ENCODE results near the gene CCDC88A. TPM values are rescaled to one million over a fixed set of nuclear protein-coding genes. Genes with fewer than 3 reads are reported as not detected.
"Not testable (repeated sequence)": the region's sequence is repeated elsewhere in the genome, so short reads cannot be mapped to it uniquely, and the experiment has no call there.

Gene CCDC88A
- total and polyA plus RNA-seq, 3 donors from 2014 or later = 26.5 to 180 (median 121) TPM

DNA sequence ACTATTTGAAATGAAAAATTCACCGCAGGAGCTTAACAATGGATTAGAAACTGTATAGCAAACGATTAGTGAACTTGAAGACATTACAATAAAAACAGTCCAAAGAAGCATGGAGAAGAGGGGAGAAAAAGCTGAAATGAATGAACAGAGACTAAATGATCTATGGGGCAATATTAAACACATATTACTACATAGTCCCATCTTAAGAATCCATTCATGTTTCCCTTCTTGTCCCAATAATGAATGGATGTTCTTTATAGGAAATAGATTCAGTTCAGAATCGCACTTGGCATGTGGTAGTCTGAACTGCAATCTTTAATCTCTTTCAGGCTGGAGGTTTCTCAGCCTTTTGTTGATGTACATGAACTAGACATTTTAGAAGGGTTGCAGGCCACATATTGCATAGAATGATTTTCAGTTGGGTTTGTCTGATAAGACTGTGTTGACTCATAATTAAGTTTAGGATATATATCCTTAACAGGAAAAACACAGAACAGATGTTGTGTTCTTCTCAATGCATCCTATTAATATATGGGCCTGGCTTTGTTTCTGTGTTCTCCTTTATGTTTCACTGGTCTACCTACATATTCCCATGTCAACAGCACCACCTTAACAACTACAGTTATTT lies 27.9 kb downstream of the CCDC88A start:
- Histone ChIP-seq H3K4me3 (no peak overlapping the region), H3K36me3 (ENCODE audit: low read depth, missing control alignments) (no peaks in the 10 kb centered on the region), H3K27ac (no peak overlapping the region), H3K9me3 (no peaks in the 10 kb centered on the region), H3K27me3 (no peaks in the 10 kb centered on the region), H3K4me1 (no peaks in the 10 kb centered on the region)
- WGBS, 2 donors = 76 to 80% methylated on average over 3 of the region's 3 CpGs
- intact Hi-C loops (cut with DNase I; ENCODE audit: low total_unique reads) = no loop called here
- no peak for TF ChIP-seq POLR2A (IDR thresholded peaks at IDR 0.05)
- TF ChIP-seq CTCF (IDR thresholded peaks at IDR 0.05) = no peak
- DNase-seq = no peak

GRCh38 chr2:55391155-55391554 lies 28.5 kb downstream of the CCDC88A start:
- intact Hi-C loops (cut with DNase I; ENCODE audit: low total_unique reads) = no loop called here
- Histone ChIP-seq H3K36me3 (ENCODE audit: low read depth, missing control alignments) (no peaks in the 10 kb centered on the region), H3K4me3 (no peak overlapping the region), H3K27me3 (no peaks in the 10 kb centered on the region), H3K4me1 (no peaks in the 10 kb centered on the region), H3K27ac (no peak overlapping the region), H3K9me3 (no peaks in the 10 kb centered on the region)
- 90 to 95% methylated on average over 2 of the region's 2 CpGs for WGBS, 2 donors
- DNase-seq = no peak
- TF ChIP-seq CTCF (IDR thresholded peaks at IDR 0.05) (no peak), POLR2A (IDR thresholded peaks at IDR 0.05) (no peak)

DNA sequence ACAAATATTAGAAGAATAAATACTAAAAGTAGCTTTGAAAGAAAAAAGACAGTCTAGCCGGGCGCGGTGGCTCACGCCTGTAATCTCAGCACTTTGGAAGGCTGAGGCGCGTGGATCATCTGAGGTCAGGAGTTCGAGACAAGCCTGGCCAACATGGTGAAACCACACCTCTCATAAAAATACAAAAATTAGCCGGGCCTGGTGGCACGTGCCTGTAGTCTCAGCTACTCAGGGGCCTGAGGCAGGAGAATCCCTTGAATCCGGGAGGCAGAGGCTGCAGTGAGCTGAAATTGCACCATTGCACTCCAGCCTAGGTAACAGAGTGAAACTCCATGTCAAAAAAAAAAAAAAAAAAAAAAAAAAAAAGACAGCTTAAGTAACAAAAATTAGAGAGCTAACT lies 34.1 kb downstream of the CCDC88A start:
- H3K9me3 ChIP-seq; H3K36me3 ChIP-seq (ENCODE audit: low read depth, missing control alignments); H3K4me3 ChIP-seq; H3K27me3 ChIP-seq; intact Hi-C loops (cut with DNase I; ENCODE audit: low total_unique reads); DNase-seq; H3K4me1 ChIP-seq; H3K27ac ChIP-seq: not testable (repeated sequence)
- 93 to 99% methylated on average over 7 to 10 of the region's 10 CpGs for WGBS, 2 donors

DNA sequence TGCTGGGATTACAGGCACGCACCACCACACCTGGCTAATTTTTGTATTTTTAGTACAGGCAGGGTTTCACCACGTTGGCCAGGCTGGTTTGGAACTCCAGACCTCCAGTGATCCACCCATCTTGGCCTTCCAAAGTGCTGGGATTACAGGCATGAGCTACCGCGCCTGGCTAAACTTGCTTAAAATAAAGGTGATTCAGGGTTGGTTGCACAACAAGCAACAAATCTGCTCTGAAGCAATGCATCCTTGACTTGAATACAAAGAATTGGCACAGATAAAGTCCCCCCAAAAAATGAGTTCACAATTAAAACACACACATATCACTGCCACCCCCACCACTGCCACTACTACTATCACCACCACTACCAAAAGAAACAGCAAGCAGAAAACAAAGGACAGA lies 34.9 kb downstream of the CCDC88A start:
- intact Hi-C loops (cut with DNase I; ENCODE audit: low total_unique reads) = no loop called here
- Histone ChIP-seq H3K36me3 (ENCODE audit: low read depth, missing control alignments) (no peaks in the 10 kb centered on the region), H3K4me1 (no peaks in the 10 kb centered on the region), H3K27ac (no peak overlapping the region), H3K9me3 (no peaks in the 10 kb centered on the region), H3K4me3 (no peak overlapping the region), H3K27me3 (no peaks in the 10 kb centered on the region)
- 89 to 93% methylated on average over 4 of the region's 4 CpGs for WGBS, 2 donors
- no peak for DNase-seq
- no peak for TF ChIP-seq CTCF (IDR thresholded peaks at IDR 0.05)
- no peak for TF ChIP-seq POLR2A (IDR thresholded peaks at IDR 0.05)

- H3K27me3 ChIP-seq = no peaks in the 10 kb centered on the region
- no peaks in the 10 kb centered on the region for H3K36me3 ChIP-seq (ENCODE audit: low read depth, missing control alignments)
- no peak overlapping the region for H3K27ac ChIP-seq
- intact Hi-C loops (cut with DNase I; ENCODE audit: low total_unique reads) = no loop called here
- no peak for TF ChIP-seq CTCF (IDR thresholded peaks at IDR 0.05)
- no peak for TF ChIP-seq POLR2A (IDR thresholded peaks at IDR 0.05)
- H3K4me1 ChIP-seq = no peaks in the 10 kb centered on the region
- no peak overlapping the region for H3K4me3 ChIP-seq
- no peaks in the 10 kb centered on the region for H3K9me3 ChIP-seq
- DNase-seq = no peak
These were observed 48.3 kb downstream of the CCDC88A start for GRCh38 chr2:55371376-55371775.

All from testis (tissue), 3 donors.